GM12878 (cell line): Measurements from ENCODE around the gene MNAT1. TPM values are rescaled to one million over a fixed set of nuclear protein-coding genes. Genes with fewer than 3 reads are reported as not detected.

Experiments used
- ATAC-seq: fragments of 200-7000 bp; cut with Tn5 transposase; 3 replicates; pipeline ENCODE4 v1.9.1; 2020; ENCODE audit warnings: mild to moderate bottlenecking, moderate library complexity
- BruUV-seq: library from RNA; stranded (reverse); fragments of 400-500 nt; replicated peaks from 2 replicates; lab custom pipeline; 2021; lab: Mats Ljungman, UMichigan
- CTCF ChIA-PET: fragments of 300-600 bp; sonication (Branson Sonifier 250); formaldehyde crosslinking; extraction: SDS; loops from one replicate; lab custom pipeline; 2021; ENCODE audit warnings: inconsistent platforms; lab: Yijun Ruan, JAX
- POLR2A ChIA-PET: fragments of 350-600 bp; formaldehyde crosslinking; extraction: SDS; loops from one replicate; lab custom pipeline; 2021; ENCODE audit warnings: inconsistent platforms; lab: Charles Lee
- RAD21 ChIA-PET: fragments of 300-600 bp; sonication (Branson Sonifier 250); formaldehyde crosslinking; loops from one replicate; lab custom pipeline; 2023; ENCODE audit warnings: antibody characterized with exemption; ENCODE audit not compliant: unreplicated experiment; lab: Charles Lee
- SMC1A ChIA-PET: fragments of 300-600 bp; sonication (Branson Sonifier 250); formaldehyde crosslinking; loops from one replicate; lab custom pipeline; 2023; ENCODE audit not compliant: unreplicated experiment, uncharacterized antibody; lab: Charles Lee
- DNase-seq: peaks from one replicate; pipeline ENCODE4 v3.0.0-alpha.2; 2011; ENCODE audit warnings: low read depth, low spot score
- FAIRE-seq: peaks from 3 replicates; lab custom pipeline; 2011; peaks lifted over from hg19 to GRCh38; lab: Jason Lieb, UNC
- H2AFZ ChIP-seq: 2 replicates; pipeline ENCODE4 v1.6.0; 2011; ENCODE audit warnings: low read depth, low read length, control low read depth; ENCODE audit not compliant: control insufficient read depth
- H3K27ac ChIP-seq: 2 replicates; pipeline ENCODE4 v1.5.1; 2011; ENCODE audit warnings: control low read depth; ENCODE audit not compliant: control insufficient read depth, insufficient read depth
- H3K27me3 ChIP-seq, 2 experiments: replicated peaks in 1 of 2; 2 replicates each; pipeline versions ENCODE4 v1.6.0 to v1.6.1; 2011; ENCODE audit warnings: low read length in 1 of 2; ENCODE audit not compliant: control insufficient read depth in 2 of 2, insufficient read depth in 2 of 2
- H3K36me3 ChIP-seq, 2 experiments: 2 replicates each; pipeline ENCODE4 v1.5.1; 2011; ENCODE audit warnings: low read length in 1 of 2; ENCODE audit not compliant: control insufficient read depth in 2 of 2, insufficient read depth in 2 of 2
- H3K4me1 ChIP-seq: 2 replicates; pipeline ENCODE4 v1.6.1; 2011; ENCODE audit warnings: mild to moderate bottlenecking, low read length, moderate library complexity, mixed read lengths; ENCODE audit not compliant: control insufficient read depth, insufficient read depth
- H3K4me2 ChIP-seq: 2 replicates; pipeline ENCODE4 v1.6.0; 2011; ENCODE audit warnings: control low read depth; ENCODE audit not compliant: control insufficient read depth, insufficient read depth
- H3K4me3 ChIP-seq: fragments of 200-600 bp; sonication (generic); 2 replicates; pipeline ENCODE4 v1.5.1; 2016
- H3K79me2 ChIP-seq: 2 replicates; pipeline ENCODE4 v1.6.0; 2011; ENCODE audit warnings: low read length; ENCODE audit not compliant: control insufficient read depth, insufficient read depth
- H3K9ac ChIP-seq: 2 replicates; pipeline ENCODE4 v1.8.0; 2011; ENCODE audit warnings: low read length, control low read depth, mixed read lengths; ENCODE audit not compliant: control insufficient read depth, insufficient read depth
- H3K9me3 ChIP-seq: replicated peaks from 3 replicates; pipeline ENCODE4 v1.5.1; 2011; ENCODE audit warnings: mild to moderate bottlenecking, low read length; ENCODE audit not compliant: control insufficient read depth, insufficient read depth
- H4K20me1 ChIP-seq: 2 replicates; pipeline ENCODE4 v1.6.0; 2011; ENCODE audit not compliant: control insufficient read depth, insufficient read depth
- BACH1 ChIP-seq: fragments of 450-650 bp; IDR thresholded peaks from 2 replicates; pipeline ENCODE4 v1.6.1; 2017; ENCODE audit warnings: mild to moderate bottlenecking, borderline replicate concordance
- BMI1 ChIP-seq: fragments of 450-650 bp; IDR thresholded peaks from 2 replicates; pipeline ENCODE4 v1.6.1; 2016; ENCODE audit warnings: mild to moderate bottlenecking, moderate library complexity, borderline replicate concordance
- FOS ChIP-seq: IDR thresholded peaks from 3 replicates; pipeline ENCODE4 v1.6.1; 2011; ENCODE audit warnings: borderline replicate concordance; ENCODE audit not compliant: insufficient read length; ENCODE audit errors: extremely low read depth
- MEF2B ChIP-seq: fragments of 450-650 bp; IDR thresholded peaks from 2 replicates; pipeline ENCODE4 v1.6.1; 2018; ENCODE audit warnings: mild to moderate bottlenecking, moderate library complexity; ENCODE audit not compliant: partially characterized antibody, poor library complexity, severe bottlenecking
- PRDM15 ChIP-seq: fragments of 450-650 bp; formaldehyde crosslinking; IDR thresholded peaks from 2 replicates; pipeline ENCODE4 v1.4.0; 2020; ENCODE audit warnings: mild to moderate bottlenecking, moderate library complexity
- RFX5 ChIP-seq: IDR thresholded peaks from 2 replicates; pipeline ENCODE4 v1.6.1; 2011; ENCODE audit warnings: low read depth, low read length, improper control_type of control experiment
- WGBS: methylation state at CpG from one replicate; pipeline ENCODE4 v1.1.6; 2016; ENCODE audit warnings: low lambda C conversion rate; ENCODE audit not compliant: insufficient replicate concordance, insufficient coverage; ENCODE audit errors: missing lambda C conversion rate; 5-methylcytosine and 5-hydroxymethylcytosine counted together
- in situ Hi-C: fragments of 300-500 bp; cut with MboI; formaldehyde crosslinking; loops from 9 replicates; pipeline ENCODE4 v1.14.3; 2018; ENCODE audit warnings: mixed read lengths
- intact Hi-C: fragments of 100-400 bp; cut with micrococcal nuclease; formaldehyde crosslinking; loops from one replicate; pipeline ENCODE4 v1.14.2; 2022; ENCODE audit not compliant: unreplicated experiment
- polyA plus RNA-seq, 11 experiments: library from polyadenylated mRNA; depleted of rRNA in 4 of 11; unstranded in 6 of 11; stranded (reverse) in 5 of 11; fragments of >200 nt; fragmentation: Nextera tagmentation in 4 of 11; fragmentation: Illumina TruSeq in 1 of 11; extraction: Ambion mirVana in 4 of 11; extraction: Trizol in 1 of 11; gene quantifications; 1 replicate in 1 of 11; 2 replicates in 10 of 11; pipeline versions ENCODE4 v1.2.1 to v1.2.3, GENCODE V29; 2011 to 2016; ENCODE audit warnings: inconsistent platforms in 2 of 11, missing spikeins in 2 of 11, low read depth in 1 of 11
- total RNA-seq, 4 experiments: library from RNA; depleted of rRNA in 3 of 4; stranded (reverse); fragments of >200 nt in 3 of 4; fragmentation: Illumina TruSeq in 1 of 4; extraction: Trizol in 1 of 4; gene quantifications; 2 replicates each; pipeline versions ENCODE4 v1.2.1 to v1.2.3, GENCODE V29; 2013 to 2021

MNAT1 gene
- total and polyA plus RNA-seq, 10 of the 15 experiments (the other 5 are each of a cell fraction or from before 2014, with no cell fraction given) = 26.5 to 67.4 (median 40.8) TPM

- no peaks in the 10 kb centered on the region for H4K20me1 ChIP-seq
- ChIA-PET POLR2A (interaction anchor here (0.6 kb wide), 1 partner anchor 706 kb away, joined by 3 read pairs; no protein-coding TSS in a partner anchor), CTCF (no interaction called here), SMC1A (no interaction called here), RAD21 (no interaction called here)
- H3K4me1 ChIP-seq = 0 out of 2 replicates have a peak, but pooled peaks cover 3% of the 10 kb centered on the region
- in situ Hi-C loops (no loop called here), intact Hi-C loops (loop anchor here (5.0 kb wide), 2 partner anchors 203 to 327 kb away; no protein-coding TSS in a partner anchor)
- FAIRE-seq = no peak
- H3K4me3 ChIP-seq = no peak overlapping the region
- no peak for ATAC-seq
- no TSS peak for BruUV-seq
- H3K9me3 ChIP-seq = no peaks in the 10 kb centered on the region
- DNase-seq = no peak
- H3K36me3 ChIP-seq = no peaks in the 10 kb centered on the region
- H3K27me3 ChIP-seq = no peaks in the 10 kb centered on the region
- no peak overlapping the region for H3K27ac ChIP-seq
- peaks cover 16% of the 10 kb centered on the region for H3K79me2 ChIP-seq
- H3K9ac ChIP-seq = no peak overlapping the region
- 96% methylated on average over 1 of the region's 1 CpG for WGBS
- TF ChIP-seq PRDM15 (CRISPR knock-in tag) = no peak
- no peak for TF ChIP-seq FOS
- TF ChIP-seq MEF2B = no peak
- no peak for TF ChIP-seq RFX5
- no peak for TF ChIP-seq BACH1
- TF ChIP-seq BMI1 = no peak
- no peak overlapping the region for H2AFZ ChIP-seq
- H3K4me2 ChIP-seq = no peak overlapping the region
Observed at GRCh38 chr14:60984196-60984595, 249.6 kb downstream of the MNAT1 start.
